Retinal pigment epithelial cell (primary cell): ENCODE data around the gene PIGQ.

Experiments used
- DNase-seq: peaks from one replicate; pipeline ENCODE4 v3.0.0-alpha.2; 2010; ENCODE audit warnings: low read depth
- H3K4me3 ChIP-seq: 2 replicates; pipeline ENCODE4 v1.5.1; 2011; ENCODE audit warnings: mild to moderate bottlenecking, low read length, control low read depth, moderate library complexity
- TF ChIP-seq, protein P1 (sequence below): conservative IDR thresholded peaks from 2 replicates; pipeline ENCODE4 v1.5.1; 2011; ENCODE audit warnings: low read depth, low read length, control low read depth, inconsistent platforms

Gene PIGQ

GRCh38 chr16:608019-608418, 38.3 kb downstream of the PIGQ start:
- H3K4me3 ChIP-seq: no peak overlapping the region
- TF ChIP-seq, protein P1, sequence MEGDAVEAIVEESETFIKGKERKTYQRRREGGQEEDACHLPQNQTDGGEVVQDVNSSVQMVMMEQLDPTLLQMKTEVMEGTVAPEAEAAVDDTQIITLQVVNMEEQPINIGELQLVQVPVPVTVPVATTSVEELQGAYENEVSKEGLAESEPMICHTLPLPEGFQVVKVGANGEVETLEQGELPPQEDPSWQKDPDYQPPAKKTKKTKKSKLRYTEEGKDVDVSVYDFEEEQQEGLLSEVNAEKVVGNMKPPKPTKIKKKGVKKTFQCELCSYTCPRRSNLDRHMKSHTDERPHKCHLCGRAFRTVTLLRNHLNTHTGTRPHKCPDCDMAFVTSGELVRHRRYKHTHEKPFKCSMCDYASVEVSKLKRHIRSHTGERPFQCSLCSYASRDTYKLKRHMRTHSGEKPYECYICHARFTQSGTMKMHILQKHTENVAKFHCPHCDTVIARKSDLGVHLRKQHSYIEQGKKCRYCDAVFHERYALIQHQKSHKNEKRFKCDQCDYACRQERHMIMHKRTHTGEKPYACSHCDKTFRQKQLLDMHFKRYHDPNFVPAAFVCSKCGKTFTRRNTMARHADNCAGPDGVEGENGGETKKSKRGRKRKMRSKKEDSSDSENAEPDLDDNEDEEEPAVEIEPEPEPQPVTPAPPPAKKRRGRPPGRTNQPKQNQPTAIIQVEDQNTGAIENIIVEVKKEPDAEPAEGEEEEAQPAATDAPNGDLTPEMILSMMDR: no peak
- DNase-seq: no peak

DNA sequence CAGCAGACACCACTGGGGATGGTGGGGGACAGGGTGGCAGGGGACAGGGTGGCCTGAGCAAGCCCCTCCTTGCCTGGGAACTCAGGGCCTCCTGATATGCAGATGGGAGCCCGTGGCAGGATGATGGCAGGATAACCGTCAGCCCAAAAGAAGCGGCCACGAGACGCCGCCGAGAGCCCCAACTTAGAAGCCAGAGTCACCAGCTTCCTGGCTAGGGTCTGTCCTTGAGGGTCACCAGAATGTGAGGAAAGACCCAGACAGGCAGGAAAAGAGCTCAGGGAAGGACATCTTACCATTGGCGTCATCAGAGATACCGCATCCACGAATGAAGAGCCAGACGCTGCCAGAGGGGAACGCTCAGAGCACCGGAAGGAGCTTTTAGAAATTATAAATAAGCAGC, 39.5 kb downstream of the PIGQ start:
- H3K4me3 ChIP-seq: no peak overlapping the region
- DNase-seq: no peak
- TF ChIP-seq, protein P1: no peak

DNA sequence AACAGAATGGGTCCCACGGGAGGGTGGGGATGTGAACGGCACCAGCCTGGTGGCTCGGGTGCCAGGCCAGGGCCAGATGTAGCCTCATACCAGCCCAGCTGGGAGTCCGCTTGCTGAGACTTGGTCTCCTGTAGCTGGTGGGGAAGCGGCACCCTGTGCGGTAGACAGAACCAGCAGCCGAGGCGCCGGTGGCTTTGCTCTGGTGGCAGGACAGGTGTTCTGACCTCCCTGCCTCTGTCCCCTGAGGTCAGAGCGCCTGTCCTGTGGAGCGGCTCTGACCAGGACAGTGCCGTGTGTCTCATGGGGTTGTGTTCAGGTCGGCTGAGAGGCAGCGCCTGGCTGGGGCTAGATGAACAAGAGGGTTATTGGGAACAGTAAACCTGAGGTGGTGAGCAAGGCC, 40.2 kb downstream of the PIGQ start:
- no peak overlapping the region for H3K4me3 ChIP-seq

DNA sequence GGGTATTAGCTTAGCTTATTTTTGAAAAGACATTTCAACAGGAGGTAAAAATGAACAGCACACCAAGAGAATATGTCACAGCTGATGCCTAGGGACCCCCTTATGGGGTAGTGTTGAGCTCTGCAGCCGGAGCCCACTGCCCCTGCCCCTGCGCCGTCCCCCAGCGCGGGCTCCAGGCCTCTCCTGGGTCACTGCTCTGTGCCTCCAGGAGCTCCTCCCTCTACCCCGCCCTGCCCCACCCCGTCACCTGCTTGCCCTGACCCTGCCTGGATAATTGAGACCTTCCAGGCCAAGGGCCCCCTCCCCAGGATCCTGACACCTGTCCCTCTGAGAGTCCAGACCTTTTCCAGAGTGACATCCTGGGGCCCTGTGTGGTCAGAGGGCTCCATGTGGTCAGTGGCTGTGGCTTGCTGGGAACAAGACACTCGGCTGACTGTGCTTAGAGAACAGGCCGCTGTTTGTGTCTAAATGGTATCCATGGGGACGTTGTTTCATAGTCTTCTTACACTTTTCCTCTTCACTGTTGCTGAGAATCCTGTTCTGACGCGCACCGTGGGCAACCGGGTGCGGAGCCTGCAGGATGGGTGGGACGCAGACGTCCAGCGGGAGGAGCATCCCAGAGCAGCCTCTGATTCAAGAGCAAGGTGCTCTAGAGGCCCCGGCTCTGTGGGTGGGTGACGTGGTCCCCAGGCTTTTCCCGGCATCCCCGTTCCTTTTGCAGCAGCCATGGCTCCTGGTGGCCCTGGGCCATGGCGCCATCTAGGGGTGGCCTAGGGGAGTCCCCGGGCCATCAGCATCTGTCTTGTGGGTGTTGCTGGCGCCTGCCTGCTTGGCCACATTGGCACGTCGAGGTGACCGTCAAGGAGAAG, 41.0 kb downstream of the PIGQ start:
- DNase-seq: no peak
- TF ChIP-seq, protein P1: peak; percentile 81
- H3K4me3 ChIP-seq: no peak overlapping the region

More for the DNA sequence above, 40.2 kb downstream of the PIGQ start:
- TF ChIP-seq, protein P1: no peak
- no peak for DNase-seq

GRCh38 chr16:615122-615521, 45.4 kb downstream of the PIGQ start:
- TF ChIP-seq, protein P1: no peak
- DNase-seq: no peak
- H3K4me3 ChIP-seq: no peak overlapping the region

GRCh38 chr16:616733-617586, 47.2 kb downstream of the PIGQ start:
- no peak for DNase-seq
- TF ChIP-seq, protein P1: no peak
- no peak overlapping the region for H3K4me3 ChIP-seq
